Gastroesophageal sphincter (tissue), 3 donors: Measurements from ENCODE around the gene RPS6KB2.

Experiments
- EP300 ChIP-seq: sonication (generic); formaldehyde crosslinking; IDR thresholded peaks from one replicate; pipeline ENCODE4 v1.6.1; 2017; ENCODE audit warnings: antibody characterized with exemption, mild to moderate bottlenecking
- POLR2A ChIP-seq, 2 donors: fragments of 450-650 bp; IDR thresholded peaks; one replicate each; pipeline ENCODE4 v1.6.1; 2017; ENCODE audit warnings: antibody characterized with exemption in 2 of 2, mild to moderate bottlenecking in 2 of 2, moderate library complexity in 1 of 2
- POLR2AphosphoS5 ChIP-seq: sonication (generic); formaldehyde crosslinking; IDR thresholded peaks from one replicate; pipeline ENCODE4 v1.6.1; 2017; ENCODE audit warnings: antibody characterized with exemption
- TF ChIP-seq, protein P1 (sequence below), 4 experiments: fragments of 200-600 bp in 2 of 4; fragments of 450-650 bp in 2 of 4; sonication (generic) in 1 of 4; IDR thresholded peaks; one replicate each; pipeline ENCODE4 v1.5.1; 2017 to 2019; ENCODE audit warnings: antibody characterized with exemption in 4 of 4, mild to moderate bottlenecking in 2 of 4, moderate library complexity in 2 of 4

DNA sequence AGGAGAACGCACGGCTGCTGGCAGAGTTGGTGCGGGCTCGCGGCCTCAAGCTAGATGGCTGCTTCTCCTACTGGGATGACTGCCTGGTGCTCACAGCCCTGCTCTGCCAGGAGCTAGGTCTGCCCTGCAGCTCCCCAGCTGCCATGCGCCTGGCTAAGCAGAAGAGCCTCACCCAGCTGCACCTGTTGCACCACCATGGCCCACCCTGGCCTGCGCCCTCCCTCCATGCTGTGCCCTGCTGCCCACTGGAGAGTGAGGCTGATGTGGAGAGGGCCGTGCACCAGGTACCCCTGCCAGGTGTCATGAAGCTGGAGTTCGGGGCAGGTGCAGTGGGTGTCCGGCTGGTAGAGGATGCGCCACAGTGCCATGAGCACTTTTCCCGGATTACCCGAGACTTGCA is 4.8 kb upstream of the RPS6KB2 start:
- TF ChIP-seq POLR2A (IDR thresholded peaks at IDR 0.05) (no peak), POLR2AphosphoS5 (no peak), EP300 (no peak)
- TF ChIP-seq, protein P1, sequence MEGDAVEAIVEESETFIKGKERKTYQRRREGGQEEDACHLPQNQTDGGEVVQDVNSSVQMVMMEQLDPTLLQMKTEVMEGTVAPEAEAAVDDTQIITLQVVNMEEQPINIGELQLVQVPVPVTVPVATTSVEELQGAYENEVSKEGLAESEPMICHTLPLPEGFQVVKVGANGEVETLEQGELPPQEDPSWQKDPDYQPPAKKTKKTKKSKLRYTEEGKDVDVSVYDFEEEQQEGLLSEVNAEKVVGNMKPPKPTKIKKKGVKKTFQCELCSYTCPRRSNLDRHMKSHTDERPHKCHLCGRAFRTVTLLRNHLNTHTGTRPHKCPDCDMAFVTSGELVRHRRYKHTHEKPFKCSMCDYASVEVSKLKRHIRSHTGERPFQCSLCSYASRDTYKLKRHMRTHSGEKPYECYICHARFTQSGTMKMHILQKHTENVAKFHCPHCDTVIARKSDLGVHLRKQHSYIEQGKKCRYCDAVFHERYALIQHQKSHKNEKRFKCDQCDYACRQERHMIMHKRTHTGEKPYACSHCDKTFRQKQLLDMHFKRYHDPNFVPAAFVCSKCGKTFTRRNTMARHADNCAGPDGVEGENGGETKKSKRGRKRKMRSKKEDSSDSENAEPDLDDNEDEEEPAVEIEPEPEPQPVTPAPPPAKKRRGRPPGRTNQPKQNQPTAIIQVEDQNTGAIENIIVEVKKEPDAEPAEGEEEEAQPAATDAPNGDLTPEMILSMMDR (IDR thresholded peaks at IDR 0.05): no peak
